Mammary epithelial cell (primary cell): ENCODE measurements around the gene ZNHIT3.

Experiments used
- CTCF ChIP-seq, 2 donors: IDR thresholded peaks in 1 of 2; conservative IDR thresholded peaks in 1 of 2; 2 replicates each; pipeline ENCODE4 v1.5.1; 2011 to 2012; ENCODE audit warnings: inconsistent platforms in 2 of 2, low read length in 2 of 2, mild to moderate bottlenecking in 2 of 2, control low read depth in 1 of 2, low read depth in 1 of 2; ENCODE audit not compliant: insufficient read depth in 1 of 2; ENCODE audit errors: extremely low read depth in 1 of 2
- EZH2 ChIP-seq: IDR thresholded peaks from 2 replicates; pipeline ENCODE4 v1.6.1; 2012; ENCODE audit warnings: low read length, inconsistent platforms, borderline replicate concordance

DNA sequence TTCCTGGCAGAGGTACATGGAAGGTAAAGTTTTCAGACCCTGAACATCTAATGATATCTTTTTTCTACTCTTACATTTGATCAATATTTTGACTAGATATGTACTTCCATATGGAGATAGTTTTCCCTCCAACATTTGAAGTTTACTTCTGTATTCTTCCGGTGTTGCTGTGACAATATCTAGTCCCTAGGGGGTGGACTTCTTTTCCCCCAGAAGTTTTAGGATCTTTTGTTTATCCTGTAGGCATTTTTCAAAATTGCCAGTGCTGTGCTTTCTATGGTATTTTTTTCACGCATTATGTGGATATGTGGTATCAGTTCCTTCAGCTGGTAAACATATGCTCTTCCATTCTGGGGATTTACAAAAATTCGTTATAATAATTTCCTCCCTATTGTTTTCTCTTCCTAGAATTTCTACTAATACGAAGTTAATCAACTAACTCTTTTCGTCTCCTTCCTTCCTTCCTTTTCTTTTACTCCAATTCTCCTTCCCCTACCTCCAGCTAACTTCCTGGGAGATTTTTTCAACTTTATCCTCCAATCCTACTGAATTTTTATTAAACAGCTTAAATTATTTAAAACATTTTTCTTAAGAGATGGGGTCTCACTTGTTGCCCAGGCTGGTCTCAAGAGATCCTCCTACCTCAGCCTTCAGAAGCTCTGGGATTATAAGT, 26.1 kb upstream of the ZNHIT3 start:
- TF ChIP-seq CTCF (conservative IDR thresholded peaks at IDR 0.05 in 1 of 2, IDR thresholded peaks at IDR 0.05 in 1 of 2; ENCODE audit: extremely low read depth in 1 of 2, insufficient read depth in 1 of 2, low read depth in 1 of 2, low read length in 2 of 2) (no peak), EZH2 (no peak)
